Measurements from ENCODE around the gene BEND3. TPM values are rescaled to one million over a fixed set of nuclear protein-coding genes. Genes with fewer than 3 reads are reported as not detected.
"Not testable (repeated sequence)": the region's sequence is repeated elsewhere in the genome, so short reads cannot be mapped to it uniquely, and the experiment has no call there.

BEND3 gene
- total and polyA plus RNA-seq, 2 of the 8 experiments (the other 6 are each of a cell fraction or from before 2014, with no cell fraction given): 25.2 to 38.8 TPM

- H4K91ac ChIP-seq (replicated peaks; ENCODE audit: insufficient read length, low read length); H2BK5ac ChIP-seq (ENCODE audit: low read depth, low read length); H3K4me2 ChIP-seq (ENCODE audit: insufficient read depth in 1 of 2, low read depth in 2 of 2, low read length in 2 of 2); H3K56ac ChIP-seq (replicated peaks; ENCODE audit: insufficient read length, low read depth, low read length); H2BK120ac ChIP-seq (replicated peaks; ENCODE audit: low read depth, low read length); H2BK15ac ChIP-seq (ENCODE audit: low read length); H3K23ac ChIP-seq (ENCODE audit: insufficient read length); H3K27ac ChIP-seq (ENCODE audit: low read depth, low read length); H3K4me3 ChIP-seq (ENCODE audit: extremely low read depth in 1 of 4, insufficient read depth in 2 of 4, low read depth in 3 of 4, low read length in 4 of 4); H3K79me2 ChIP-seq (ENCODE audit: control insufficient read depth in 1 of 2, insufficient read depth in 2 of 2, low read length in 2 of 2); H3K18ac ChIP-seq (ENCODE audit: extremely low read depth, low read length); H2AFZ ChIP-seq (ENCODE audit: low read length); H3K27me3 ChIP-seq (replicated peaks in 1 of 4; ENCODE audit: control insufficient read depth in 3 of 4, extremely low read depth in 1 of 4, insufficient read depth in 3 of 4, low read length in 3 of 4); POLR2A ChIA-PET (ENCODE audit: partially characterized antibody); H4K8ac ChIP-seq (ENCODE audit: extremely low read depth, insufficient read depth, low read length); H3K36me3 ChIP-seq (ENCODE audit: control insufficient read depth in 2 of 4, insufficient read depth in 4 of 4, low read length in 3 of 4); H3K23me2 ChIP-seq (ENCODE audit: low read depth, low read length); H2BK12ac ChIP-seq (ENCODE audit: low read depth, low read length); H3K79me1 ChIP-seq (ENCODE audit: low read depth, low read length); H4K20me1 ChIP-seq (replicated peaks in 1 of 2; ENCODE audit: control insufficient read depth in 1 of 2, insufficient read depth in 2 of 2, low read length in 2 of 2); H2AK5ac ChIP-seq (ENCODE audit: low read depth, low read length); H3K4me1 ChIP-seq (replicated peaks in 1 of 4; ENCODE audit: control insufficient read depth in 3 of 4, insufficient read depth in 4 of 4, low read length in 3 of 4); CTCF ChIA-PET (ENCODE audit: partially characterized antibody); H4K5ac ChIP-seq (ENCODE audit: insufficient read length, low read depth, low read length); FAIRE-seq; H3K4ac ChIP-seq (replicated peaks; ENCODE audit: insufficient read length, low read depth, low read length); H3K9me3 ChIP-seq (ENCODE audit: insufficient read depth in 2 of 2, low read depth in 1 of 2, low read length in 1 of 2); H2BK20ac ChIP-seq (ENCODE audit: low read length); DNase-seq (ENCODE audit: low read depth in 1 of 2, low spot score in 2 of 2); H3K9ac ChIP-seq (replicated peaks in 1 of 4; ENCODE audit: extremely low read depth in 1 of 4, low read depth in 3 of 4, low read length in 3 of 4); H3K14ac ChIP-seq (ENCODE audit: insufficient read length): not testable (repeated sequence)
- 94% methylated on average over 8 of the region's 8 CpGs; no CpG with 5 or more reads in 1 of the 2 experiments for WGBS, 2 experiments (ENCODE audit: extremely low coverage in 1 of 2, insufficient coverage in 1 of 2, insufficient read length in 1 of 2, insufficient replicate concordance in 2 of 2, low coverage in 1 of 2, low lambda C conversion rate in 2 of 2, missing lambda C conversion rate in 1 of 2)
Measured at GRCh38 chr6:107019628-107020027, 95.7 kb downstream of the BEND3 start.
